Raji (cell line): ENCODE data around the gene PKMYT1.

Experiments used
- POLR2A ChIP-seq: IDR thresholded peaks from 2 replicates; pipeline ENCODE4 v1.6.1; 2011; ENCODE audit warnings: low read depth, low read length, control low read depth; ENCODE audit not compliant: insufficient read depth

PKMYT1 gene

GRCh38 chr16:2950773-2951172 lies 29.5 kb downstream of the PKMYT1 start:
- TF ChIP-seq POLR2A, result no peak

DNA sequence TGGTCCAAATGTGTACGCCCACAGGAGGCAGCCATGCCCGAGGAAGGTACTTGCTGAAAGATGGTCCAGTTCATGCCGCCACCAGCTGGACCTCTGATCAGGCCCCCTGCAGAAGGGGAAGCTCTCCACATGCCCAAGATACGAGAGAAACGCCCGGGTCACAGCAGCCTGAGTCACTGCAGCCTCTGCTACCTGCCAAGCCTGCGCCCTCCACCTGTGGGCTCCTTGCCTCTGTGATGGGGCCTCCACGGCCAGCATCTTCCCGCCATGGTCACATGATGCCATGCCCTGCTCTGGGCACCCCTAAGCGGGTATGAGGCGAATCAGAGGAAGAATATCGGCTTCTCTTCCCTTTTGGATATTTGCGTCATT lies 29.9 kb downstream of the PKMYT1 start:
- no peak for TF ChIP-seq POLR2A

GRCh38 chr16:2949705-2950352 lies 30.4 kb downstream of the PKMYT1 start:
- no peak for TF ChIP-seq POLR2A

- no peak for TF ChIP-seq POLR2A
These were observed 31.2 kb downstream of the PKMYT1 start for GRCh38 chr16:2948807-2949704.

DNA sequence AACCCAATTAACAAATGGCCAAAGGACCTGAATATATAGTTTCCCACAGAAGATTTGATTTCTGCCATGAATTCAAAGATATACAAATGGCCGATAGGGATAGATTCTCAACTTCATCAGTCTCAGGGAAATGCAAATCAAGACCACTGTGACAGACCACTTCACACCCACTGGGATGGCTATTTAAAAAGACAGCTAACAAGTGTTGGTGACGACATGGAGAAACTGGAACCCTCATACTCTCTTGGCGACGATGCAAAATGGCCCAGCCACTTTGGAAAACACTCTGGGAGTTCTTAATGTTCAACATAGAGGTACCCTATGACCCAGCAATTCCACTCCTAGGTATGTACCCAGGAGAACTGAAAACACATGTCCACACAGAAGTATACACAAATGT lies 33.6 kb downstream of the PKMYT1 start:
- TF ChIP-seq POLR2A, result no peak

- TF ChIP-seq POLR2A, result no peak
These were observed 38.2 kb downstream of the PKMYT1 start for GRCh38 chr16:2942045-2942444.

- TF ChIP-seq POLR2A, result no peak
These were observed 40.3 kb downstream of the PKMYT1 start for GRCh38 chr16:2939968-2940367.

DNA sequence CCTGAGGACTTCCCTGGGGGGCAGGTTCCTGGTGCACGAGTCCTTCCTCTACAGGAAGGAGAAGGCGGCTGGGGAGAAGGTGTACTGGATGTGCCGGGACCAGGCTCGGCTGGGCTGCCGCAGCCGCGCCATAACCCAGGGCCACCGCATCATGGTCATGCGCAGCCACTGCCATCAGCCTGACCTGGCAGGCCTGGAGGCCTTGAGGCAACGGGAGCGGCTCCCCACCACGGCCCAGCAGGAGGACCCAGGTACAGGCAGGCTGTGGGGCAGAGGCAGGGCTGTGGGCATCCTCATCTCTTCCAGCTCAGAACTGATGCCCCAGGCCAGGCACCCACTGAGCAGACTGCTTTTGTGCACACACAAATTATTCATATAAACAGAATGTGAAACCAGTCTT lies 42.0 kb downstream of the PKMYT1 start:
- no peak for TF ChIP-seq POLR2A

DNA sequence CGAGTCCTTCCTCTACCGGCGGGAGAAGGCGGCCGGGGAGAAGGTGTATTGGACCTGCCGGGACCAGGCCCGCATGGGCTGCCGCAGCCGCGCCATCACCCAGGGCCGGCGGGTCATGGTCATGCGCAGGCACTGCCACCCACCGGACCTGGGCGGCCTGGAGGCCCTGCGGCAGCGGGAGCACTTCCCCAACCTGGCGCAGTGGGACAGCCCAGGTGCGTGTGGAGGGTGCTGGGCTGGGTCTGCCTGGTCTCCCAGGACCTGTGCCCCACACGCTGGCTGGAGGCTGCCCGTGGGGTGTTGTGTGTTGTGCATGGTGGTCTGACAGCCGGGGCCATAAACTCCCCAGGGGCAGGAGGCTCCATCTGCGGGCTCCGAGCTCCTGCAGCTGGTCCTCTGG lies 43.1 kb downstream of the PKMYT1 start:
- no peak for TF ChIP-seq POLR2A

GRCh38 chr16:2936436-2937011 lies 43.7 kb downstream of the PKMYT1 start:
- TF ChIP-seq POLR2A, result no peak

DNA sequence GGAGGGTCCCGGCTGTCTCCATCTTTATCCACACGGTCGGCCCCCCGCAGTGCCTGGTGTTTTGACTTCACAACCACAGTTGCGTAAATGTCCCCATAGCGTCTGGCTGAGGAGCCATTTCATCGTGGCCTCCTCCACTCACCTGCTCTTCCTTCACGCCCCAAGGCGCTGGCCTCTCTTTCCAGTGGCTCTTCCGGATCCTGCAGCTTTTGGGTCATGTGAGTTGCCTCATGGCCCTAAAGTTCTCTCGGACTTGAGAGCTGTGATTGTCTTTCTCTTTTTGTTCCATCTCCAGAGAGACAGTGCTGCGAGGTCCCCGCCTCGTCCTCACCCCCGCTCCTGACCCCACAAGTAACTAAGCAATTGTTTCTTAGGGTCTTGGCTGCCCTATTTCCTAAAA lies 45.8 kb downstream of the PKMYT1 start:
- no peak for TF ChIP-seq POLR2A

DNA sequence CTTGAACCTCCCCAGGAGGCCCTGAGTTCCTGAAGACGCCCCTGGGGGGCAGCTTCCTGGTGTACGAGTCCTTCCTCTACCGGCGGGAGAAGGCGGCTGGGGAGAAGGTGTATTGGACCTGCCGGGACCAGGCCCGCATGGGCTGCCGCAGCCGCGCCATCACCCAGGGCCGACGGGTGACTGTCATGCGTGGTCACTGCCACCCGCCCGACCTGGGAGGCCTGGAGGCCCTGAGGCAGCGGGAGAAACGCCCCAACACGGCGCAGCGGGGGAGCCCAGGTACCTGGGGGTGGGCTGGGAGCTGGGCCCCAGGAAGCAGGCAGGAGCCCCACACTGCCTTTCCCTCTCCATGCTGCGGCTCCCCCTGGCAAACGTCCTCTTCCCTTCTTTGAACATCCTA lies 46.5 kb downstream of the PKMYT1 start:
- TF ChIP-seq POLR2A, result no peak

GRCh38 chr16:2933136-2933535 lies 47.1 kb downstream of the PKMYT1 start:
- no peak for TF ChIP-seq POLR2A

GRCh38 chr16:2930236-2930635 lies 50.0 kb downstream of the PKMYT1 start:
- no peak for TF ChIP-seq POLR2A

GRCh38 chr16:2929693-2930092 lies 50.6 kb downstream of the PKMYT1 start:
- TF ChIP-seq POLR2A, result no peak

DNA sequence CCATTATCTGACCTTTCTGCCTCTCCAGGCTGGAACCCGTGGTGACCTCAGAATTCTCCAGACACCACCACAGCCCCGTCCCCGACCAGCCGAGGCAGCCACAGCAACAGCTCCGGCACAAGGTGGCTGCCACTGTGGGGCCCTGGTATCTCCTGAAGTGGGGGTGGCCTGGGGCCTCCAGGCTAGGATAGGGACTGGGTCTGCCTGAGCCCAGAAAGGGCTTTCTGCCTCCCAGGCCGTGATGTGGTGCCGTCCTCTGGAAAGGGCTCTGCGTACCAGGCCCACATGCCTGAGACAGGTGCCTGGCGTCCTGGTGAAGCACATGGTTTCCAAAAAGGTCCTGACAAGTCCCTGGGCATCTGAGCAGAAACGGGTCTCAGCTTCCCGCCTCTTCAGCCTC lies 51.5 kb downstream of the PKMYT1 start:
- no peak for TF ChIP-seq POLR2A
